Right lobe of liver (tissue), 6 donors: Measurements from ENCODE around the gene ELOB. TPM values are rescaled to one million over a fixed set of nuclear protein-coding genes. Genes with fewer than 3 reads are reported as not detected.

Source experiments
- ATAC-seq, 4 donors: fragments of 200-7000 bp; cut with Tn5 transposase; one replicate each; pipeline ENCODE4 v1.9.1; 2020; ENCODE audit warnings: mild to moderate bottlenecking in 4 of 4, moderate library complexity in 4 of 4
- DNase-seq, 3 donors: peaks; one replicate each; pipeline ENCODE4 v3.0.0-alpha.2; 2020
- H3K27ac ChIP-seq, 3 donors: fragments of 200-600 bp; one replicate each; pipeline ENCODE4 v1.8.0; 2022
- H3K27me3 ChIP-seq, 2 donors: fragments of 200-600 bp; one replicate each; pipeline ENCODE4 v1.8.0; 2022
- H3K36me3 ChIP-seq, 4 donors: fragments of 200-600 bp; sonication (generic) in 1 of 4; one replicate each; pipeline versions ENCODE4 v1.5.1 to v1.8.0; 2017 to 2022; ENCODE audit warnings: control low read depth in 1 of 4
- H3K4me1 ChIP-seq, 4 donors: fragments of 200-600 bp; sonication (generic) in 1 of 4; one replicate each; pipeline versions ENCODE4 v1.5.1 to v1.8.0; 2017 to 2022; ENCODE audit warnings: control low read depth in 1 of 4
- H3K4me3 ChIP-seq, 3 donors: fragments of 200-600 bp; one replicate each; pipeline ENCODE4 v1.8.0; 2022
- H3K9me3 ChIP-seq, 4 donors: fragments of 200-600 bp; sonication (generic) in 1 of 4; one replicate each; pipeline versions ENCODE4 v1.5.1 to v1.8.0; 2017 to 2022; ENCODE audit warnings: control low read depth in 1 of 4
- POLR2A ChIP-seq: fragments of 450-650 bp; IDR thresholded peaks from one replicate; pipeline ENCODE4 v1.6.1; 2017; ENCODE audit warnings: antibody characterized with exemption, mild to moderate bottlenecking
- WGBS: methylation state at CpG from one replicate; pipeline ENCODE4 v1.1.6; 2018; ENCODE audit warnings: low coverage, low lambda C conversion rate; ENCODE audit not compliant: insufficient coverage; ENCODE audit errors: missing lambda C conversion rate; 5-methylcytosine and 5-hydroxymethylcytosine counted together
- intact Hi-C, 2 donors: fragments of 100-400 bp; cut with DNase I; formaldehyde crosslinking; loops; one replicate each; pipeline versions ENCODE4 v1.11.2 to v1.14.1; 2022
- total RNA-seq, 6 experiments: library from RNA; depleted of rRNA in 2 of 6; stranded (reverse); fragments of >200 nt in 2 of 6; fragmentation: NEBNext Ultra II Directional in 3 of 6; extraction: Animal tissue kit (Norgen Biotek cat#: 25700) in 3 of 6; gene quantifications; one replicate each; pipeline versions ENCODE4 v1.1.0 to v1.2.4, GENCODE V29; 2016 to 2023
- TF ChIP-seq, protein P1 (sequence below), 4 donors: fragments of 200-600 bp in 3 of 4; fragments of 450-650 bp in 1 of 4; IDR thresholded peaks; one replicate each; pipeline versions ENCODE4 v1.5.1 to v1.8.0; 2016 to 2022; ENCODE audit warnings: antibody characterized with exemption in 4 of 4, mild to moderate bottlenecking in 2 of 4
- donor health status: DM: no; HTN: yes; CAD: no.
- donor health status: DM: no; HTN: no; CAD: no.
- donor health status: DM: no; HTN: no; CAD: no.
- donor health status: DM: no; HTN: yes; CAD: no.
- donor health status: DM: no; HTN: yes; CAD: no.

ELOB gene
- total RNA-seq, 6 experiments from 2014 or later = 97.5 to 521 (median 122) TPM

DNA sequence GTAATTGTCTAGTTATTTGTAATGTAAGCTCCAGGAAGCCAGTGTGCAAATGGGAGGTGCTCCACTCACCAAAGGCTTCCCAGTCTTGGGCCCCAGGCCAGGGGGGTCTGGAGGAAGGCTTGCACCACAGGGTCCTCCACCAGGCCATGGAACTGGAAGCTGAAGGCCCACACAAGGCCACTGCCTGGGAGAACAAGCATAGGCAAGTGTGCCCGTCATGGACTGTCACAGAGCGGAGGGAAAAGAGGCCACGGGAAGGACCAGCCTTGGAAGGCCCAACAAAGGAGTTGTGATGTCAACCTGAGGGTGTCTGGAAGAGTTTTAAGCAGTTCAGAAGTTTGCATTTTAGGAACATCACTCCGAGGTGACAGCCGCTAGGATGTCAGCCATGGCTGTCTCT, 27.6 kb downstream of the ELOB start:
- Histone ChIP-seq H3K36me3 (no peaks in the 10 kb centered on the region), H3K27ac (no peak overlapping the region), H3K27me3 (no peaks in the 10 kb centered on the region), H3K4me1 (peaks cover 0 to 13% (median 6%) of the 10 kb centered on the region in 4 donors), H3K4me3 (no peak overlapping the region), H3K9me3 (no peaks in the 10 kb centered on the region)
- 96% methylated on average over 3 of the region's 5 CpGs for whole genome bisulfite sequencing
- TF ChIP-seq POLR2A = no peak
- TF ChIP-seq, protein P1, sequence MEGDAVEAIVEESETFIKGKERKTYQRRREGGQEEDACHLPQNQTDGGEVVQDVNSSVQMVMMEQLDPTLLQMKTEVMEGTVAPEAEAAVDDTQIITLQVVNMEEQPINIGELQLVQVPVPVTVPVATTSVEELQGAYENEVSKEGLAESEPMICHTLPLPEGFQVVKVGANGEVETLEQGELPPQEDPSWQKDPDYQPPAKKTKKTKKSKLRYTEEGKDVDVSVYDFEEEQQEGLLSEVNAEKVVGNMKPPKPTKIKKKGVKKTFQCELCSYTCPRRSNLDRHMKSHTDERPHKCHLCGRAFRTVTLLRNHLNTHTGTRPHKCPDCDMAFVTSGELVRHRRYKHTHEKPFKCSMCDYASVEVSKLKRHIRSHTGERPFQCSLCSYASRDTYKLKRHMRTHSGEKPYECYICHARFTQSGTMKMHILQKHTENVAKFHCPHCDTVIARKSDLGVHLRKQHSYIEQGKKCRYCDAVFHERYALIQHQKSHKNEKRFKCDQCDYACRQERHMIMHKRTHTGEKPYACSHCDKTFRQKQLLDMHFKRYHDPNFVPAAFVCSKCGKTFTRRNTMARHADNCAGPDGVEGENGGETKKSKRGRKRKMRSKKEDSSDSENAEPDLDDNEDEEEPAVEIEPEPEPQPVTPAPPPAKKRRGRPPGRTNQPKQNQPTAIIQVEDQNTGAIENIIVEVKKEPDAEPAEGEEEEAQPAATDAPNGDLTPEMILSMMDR (IDR thresholded peaks at IDR 0.05) = no peak
- DNase-seq = peak in 1 of 3 donors; percentile 30
- intact Hi-C loops = no loop called here
- ATAC-seq = no peak

DNA sequence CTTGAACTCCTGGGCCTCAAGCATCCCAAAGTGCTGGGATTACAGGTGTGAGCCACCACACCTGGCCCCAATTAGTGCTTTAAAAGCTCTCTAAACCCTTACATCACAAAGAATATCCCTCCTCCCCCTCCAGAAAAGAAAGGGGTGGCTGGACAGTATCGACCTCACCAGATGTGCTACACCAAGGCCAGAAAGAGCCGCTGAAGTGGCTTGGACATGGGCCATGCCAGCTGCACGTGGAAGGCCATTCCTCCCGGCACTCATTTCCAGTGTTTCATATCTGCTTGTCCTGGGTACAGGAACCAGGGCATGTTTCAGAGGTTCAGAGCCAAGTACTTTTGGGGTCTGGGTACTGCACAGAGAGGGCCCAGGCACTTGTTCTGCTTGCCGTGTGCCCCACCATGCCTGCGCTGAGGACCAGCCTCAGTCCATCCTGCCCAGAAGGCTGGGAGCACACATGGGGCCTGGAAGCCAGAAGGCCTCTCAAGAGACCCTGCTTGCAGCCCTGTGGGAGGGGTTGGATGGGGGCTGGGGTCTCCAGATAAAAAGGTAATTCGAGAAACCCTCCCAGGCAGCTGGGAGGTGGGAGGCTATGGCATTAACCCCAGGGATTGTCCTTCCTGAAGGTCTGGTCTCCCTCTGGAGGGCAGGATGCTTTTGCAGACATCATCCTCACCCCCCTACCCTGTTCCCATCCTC, 28.2 kb downstream of the ELOB start:
- ATAC-seq (no peak), DNase-seq (peak in 1 of 3 donors; percentile 17)
- no peak overlapping the region for H3K4me3 ChIP-seq
- H3K27me3 ChIP-seq = no peaks in the 10 kb centered on the region
- intact Hi-C loops = no loop called here
- TF ChIP-seq POLR2A = no peak
- no peak overlapping the region for H3K27ac ChIP-seq
- H3K9me3 ChIP-seq = no peaks in the 10 kb centered on the region
- H3K4me1 ChIP-seq = peaks cover 0 to 8% (median 6%) of the 10 kb centered on the region in 4 donors
- WGBS = no CpG with 5 or more reads among the region's 7 CpGs
- H3K36me3 ChIP-seq = no peaks in the 10 kb centered on the region

DNA sequence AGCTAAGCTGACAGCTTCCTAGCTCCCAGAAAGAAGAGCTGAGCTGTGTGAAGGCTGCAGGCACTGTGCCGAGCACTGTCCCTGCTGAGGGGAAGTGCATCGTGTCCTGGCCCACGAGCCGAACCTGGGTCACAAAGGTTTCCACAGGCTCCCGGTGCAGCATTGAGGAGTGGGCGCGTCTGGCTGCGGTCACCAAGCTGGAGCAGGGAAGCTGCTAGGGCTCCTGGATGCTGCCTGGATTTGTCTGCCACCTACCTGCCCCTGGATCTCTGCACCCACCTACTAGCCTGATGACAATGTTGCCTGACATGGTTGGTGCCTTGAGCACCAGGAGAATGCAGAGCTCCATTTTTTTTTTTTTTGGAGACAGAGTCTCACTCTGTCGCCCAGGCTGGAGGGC, 31.1 kb downstream of the ELOB start:
- H3K4me3 ChIP-seq = no peak overlapping the region
- H3K9me3 ChIP-seq = no peaks in the 10 kb centered on the region
- ATAC-seq (no peak), DNase-seq (peak in 1 of 3 donors; percentile 44)
- H3K36me3 ChIP-seq = no peaks in the 10 kb centered on the region
- no peak for TF ChIP-seq POLR2A
- TF ChIP-seq, protein P1 (IDR thresholded peaks at IDR 0.05) = no peak
- intact Hi-C loops = no loop called here
- H3K27me3 ChIP-seq = no peaks in the 10 kb centered on the region
- H3K27ac ChIP-seq = no peak overlapping the region
- 62% methylated on average over 2 of the region's 9 CpGs for WGBS
- no peaks in the 10 kb centered on the region for H3K4me1 ChIP-seq

DNA sequence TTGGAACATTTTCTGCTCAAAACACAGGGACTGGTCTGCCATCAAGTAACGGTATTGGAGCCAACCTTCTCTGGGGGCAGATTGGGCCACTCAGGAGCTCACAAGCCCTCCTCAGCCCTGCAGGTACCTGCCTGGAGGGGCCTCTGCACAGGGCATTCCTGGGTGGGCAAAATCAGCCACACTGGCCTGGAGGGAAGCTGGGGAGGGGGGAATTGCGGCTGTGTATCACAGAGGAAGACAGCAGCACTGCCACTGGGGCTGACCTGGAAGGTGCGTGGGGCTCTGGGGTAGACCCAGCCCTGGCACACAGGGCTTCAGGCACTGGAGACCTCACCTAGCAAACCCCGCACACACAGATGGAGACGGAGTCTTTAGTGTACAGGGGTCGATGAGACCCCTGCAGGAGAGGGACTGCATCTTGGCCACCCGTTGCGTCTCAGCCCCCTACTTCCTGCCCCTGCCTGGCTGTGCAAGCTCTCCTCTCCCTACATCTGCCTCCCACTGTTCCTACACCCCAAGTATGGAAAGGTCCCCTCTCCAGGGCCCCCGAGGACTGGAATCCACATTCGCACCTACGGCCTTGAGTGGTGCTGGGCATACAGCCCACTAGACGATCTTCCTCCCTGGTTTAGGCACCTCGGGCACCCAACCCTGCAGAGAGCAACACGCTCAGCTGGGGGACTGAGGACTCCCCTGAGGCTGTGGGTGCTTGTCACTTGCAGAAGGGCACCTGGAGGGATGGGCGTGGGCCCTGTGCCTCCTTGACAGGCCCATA, 31.8 kb downstream of the ELOB start:
- no peaks in the 10 kb centered on the region for H3K9me3 ChIP-seq
- H3K4me1 ChIP-seq = no peaks in the 10 kb centered on the region
- TF ChIP-seq, protein P1 (IDR thresholded peaks at IDR 0.05) = no peak
- no peak for TF ChIP-seq POLR2A
- no peaks in the 10 kb centered on the region for H3K36me3 ChIP-seq
- no peaks in the 10 kb centered on the region for H3K27me3 ChIP-seq
- H3K27ac ChIP-seq = no peak overlapping the region
- intact Hi-C loops = no loop called here
- DNase-seq (peak in 1 of 3 donors; percentile 30), ATAC-seq (peak in 1 of 4 donors; percentile 8)
- no peak overlapping the region for H3K4me3 ChIP-seq
- 60% methylated on average over 1 of the region's 15 CpGs for WGBS

DNA sequence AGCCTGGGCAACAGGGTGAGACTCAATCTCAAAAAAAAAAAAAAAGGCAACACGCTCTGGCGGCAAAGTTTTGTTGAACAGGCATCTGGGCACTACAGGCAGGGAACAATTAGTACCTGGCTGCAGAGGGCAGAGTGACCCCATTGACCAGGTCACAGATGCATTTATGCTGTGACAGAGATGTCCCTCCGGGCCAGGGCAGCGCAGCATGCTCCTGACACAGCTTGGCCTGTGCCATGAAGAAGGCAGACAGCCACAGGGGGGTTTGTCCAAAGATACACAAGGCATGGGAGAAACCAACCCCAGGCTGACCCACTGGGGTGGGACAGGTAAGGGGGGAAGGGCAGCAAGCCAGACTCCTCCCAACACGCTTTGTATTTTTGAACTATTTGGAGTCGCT, 32.4 kb downstream of the ELOB start:
- ATAC-seq (peak in 1 of 4 donors; percentile 37), DNase-seq (peak in 1 of 3 donors; percentile 40)
- no peak for TF ChIP-seq POLR2A
- TF ChIP-seq, protein P1 (IDR thresholded peaks at IDR 0.05) = no peak
- WGBS = 86% methylated on average over 5 of the region's 6 CpGs
- Histone ChIP-seq H3K36me3 (no peaks in the 10 kb centered on the region), H3K27me3 (no peaks in the 10 kb centered on the region), H3K4me1 (no peaks in the 10 kb centered on the region), H3K27ac (no peak overlapping the region), H3K9me3 (no peaks in the 10 kb centered on the region), H3K4me3 (no peak overlapping the region)
- intact Hi-C loops = no loop called here
